HG03280 (cell line): ENCODE measurements around the gene TARS2.
A peak's percentile ranks its signal among the peaks of the same experiment; 100 is the strongest.

ENCODE experiments used
- ATAC-seq: cut with Tn5 transposase; IDR thresholded peaks from one replicate; pipeline ENCODE4 v1.9.1; 2021; ENCODE audit warnings: mild to moderate bottlenecking, moderate library complexity; ENCODE audit not compliant: unreplicated experiment

Gene TARS2, protein sequence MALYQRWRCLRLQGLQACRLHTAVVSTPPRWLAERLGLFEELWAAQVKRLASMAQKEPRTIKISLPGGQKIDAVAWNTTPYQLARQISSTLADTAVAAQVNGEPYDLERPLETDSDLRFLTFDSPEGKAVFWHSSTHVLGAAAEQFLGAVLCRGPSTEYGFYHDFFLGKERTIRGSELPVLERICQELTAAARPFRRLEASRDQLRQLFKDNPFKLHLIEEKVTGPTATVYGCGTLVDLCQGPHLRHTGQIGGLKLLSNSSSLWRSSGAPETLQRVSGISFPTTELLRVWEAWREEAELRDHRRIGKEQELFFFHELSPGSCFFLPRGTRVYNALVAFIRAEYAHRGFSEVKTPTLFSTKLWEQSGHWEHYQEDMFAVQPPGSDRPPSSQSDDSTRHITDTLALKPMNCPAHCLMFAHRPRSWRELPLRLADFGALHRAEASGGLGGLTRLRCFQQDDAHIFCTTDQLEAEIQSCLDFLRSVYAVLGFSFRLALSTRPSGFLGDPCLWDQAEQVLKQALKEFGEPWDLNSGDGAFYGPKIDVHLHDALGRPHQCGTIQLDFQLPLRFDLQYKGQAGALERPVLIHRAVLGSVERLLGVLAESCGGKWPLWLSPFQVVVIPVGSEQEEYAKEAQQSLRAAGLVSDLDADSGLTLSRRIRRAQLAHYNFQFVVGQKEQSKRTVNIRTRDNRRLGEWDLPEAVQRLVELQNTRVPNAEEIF

DNA sequence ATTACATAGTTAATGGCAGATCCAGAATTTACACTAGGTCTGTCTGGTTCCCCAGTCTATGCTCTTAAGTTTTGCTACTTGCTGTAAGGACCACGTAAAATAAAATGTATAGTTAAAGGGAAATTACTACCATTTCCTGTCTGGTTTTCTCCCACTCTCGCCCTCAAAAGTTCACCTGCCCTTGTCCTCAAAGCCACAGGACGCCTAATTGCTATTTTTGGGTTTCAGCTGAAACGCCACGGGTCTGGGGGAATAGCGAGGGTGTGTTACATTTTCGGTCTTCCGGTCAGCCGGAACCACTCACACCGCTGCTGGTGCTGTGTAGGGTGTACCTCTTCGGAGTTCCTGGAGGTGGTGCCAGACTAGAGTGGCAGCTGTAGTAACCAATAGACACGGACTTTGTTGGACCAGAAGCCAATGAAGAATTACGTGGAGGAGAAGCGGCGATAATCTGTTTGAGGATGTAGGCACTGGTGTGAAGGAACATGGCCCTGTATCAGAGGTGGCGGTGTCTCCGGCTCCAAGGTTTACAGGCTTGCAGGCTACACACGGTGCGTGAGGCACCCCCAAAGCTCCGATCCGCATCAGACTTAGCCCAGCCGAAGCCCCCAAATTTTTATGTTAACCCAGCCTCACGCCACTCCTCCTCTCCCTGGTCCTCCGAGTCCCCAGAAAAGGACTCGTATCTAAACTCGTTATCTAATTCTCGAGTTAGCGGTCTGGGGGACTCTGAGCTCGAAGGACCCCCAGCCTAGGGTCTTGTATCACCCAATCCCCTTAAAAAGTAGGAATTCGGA is at the start of gene TARS2:
Gene TARS2, plus strand, starts transcription at position 454 of the 797 bp plus-strand sequence. Its CDS starts 32 bp downstream, at position 486.
- ATAC-seq: peak; percentile 100

DNA sequence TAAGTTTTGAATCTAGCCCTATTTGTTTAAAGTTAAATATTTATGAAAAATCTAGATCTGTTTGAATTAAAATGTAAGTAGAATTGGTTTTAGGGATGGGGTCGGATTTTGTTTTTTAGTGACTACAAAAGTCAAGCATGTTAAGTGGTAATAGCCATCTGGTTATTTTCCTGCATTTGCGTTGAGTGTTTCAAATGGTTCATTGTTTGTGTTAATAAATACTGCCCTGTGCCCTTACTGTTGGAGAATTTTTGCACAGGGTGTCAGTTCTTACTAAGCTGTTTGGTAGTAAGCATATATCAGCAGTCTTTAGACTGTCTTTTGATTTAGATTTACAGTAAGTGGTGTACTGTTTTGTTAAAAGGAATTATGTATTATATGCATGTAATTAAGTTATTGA is 46.1 kb upstream of the TARS2 start:
- no peak for ATAC-seq

DNA sequence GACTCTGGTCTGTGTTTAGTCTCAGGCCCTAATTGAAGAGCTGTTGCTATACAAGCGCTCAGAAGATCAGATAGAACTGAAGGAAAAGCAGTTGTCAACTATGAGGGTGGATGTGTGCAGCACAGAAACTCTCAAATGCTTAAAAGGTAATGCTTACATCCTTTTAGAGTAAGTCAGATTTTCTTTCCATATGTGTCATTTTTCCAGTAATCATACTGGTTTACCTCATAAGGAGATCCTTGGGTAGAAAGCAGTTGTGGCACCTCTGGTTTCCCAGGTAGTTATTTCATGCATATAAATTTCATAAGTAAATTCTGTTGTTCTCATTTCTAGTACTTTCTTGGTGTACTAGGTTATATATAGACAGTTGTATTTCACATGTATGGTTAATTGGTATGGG is 43.0 kb upstream of the TARS2 start:
- no peak for ATAC-seq

DNA sequence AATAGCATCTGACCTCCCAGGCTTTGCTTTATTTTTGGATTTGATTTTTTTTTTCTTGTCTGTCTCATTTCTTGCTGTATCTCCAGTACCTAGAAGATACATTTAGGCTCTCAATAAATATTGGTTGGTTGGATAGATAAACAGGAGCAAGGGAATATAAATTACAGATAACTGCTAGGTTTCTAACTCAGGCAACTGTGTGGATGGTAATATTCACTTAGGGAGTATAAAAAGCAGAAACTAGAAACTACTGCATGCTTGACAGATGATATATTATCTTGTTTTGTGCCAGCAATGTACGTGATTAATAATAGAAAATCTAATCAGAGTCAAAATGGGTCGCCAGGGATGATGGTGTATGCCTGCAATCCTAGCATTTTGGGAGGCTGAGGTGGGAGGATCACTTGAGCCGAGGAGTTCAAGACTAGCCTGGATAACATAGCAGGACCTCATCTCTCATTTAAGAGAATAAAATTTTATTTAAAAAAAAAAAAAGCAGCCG is 31.0 kb upstream of the TARS2 start:
- ATAC-seq: no peak

DNA sequence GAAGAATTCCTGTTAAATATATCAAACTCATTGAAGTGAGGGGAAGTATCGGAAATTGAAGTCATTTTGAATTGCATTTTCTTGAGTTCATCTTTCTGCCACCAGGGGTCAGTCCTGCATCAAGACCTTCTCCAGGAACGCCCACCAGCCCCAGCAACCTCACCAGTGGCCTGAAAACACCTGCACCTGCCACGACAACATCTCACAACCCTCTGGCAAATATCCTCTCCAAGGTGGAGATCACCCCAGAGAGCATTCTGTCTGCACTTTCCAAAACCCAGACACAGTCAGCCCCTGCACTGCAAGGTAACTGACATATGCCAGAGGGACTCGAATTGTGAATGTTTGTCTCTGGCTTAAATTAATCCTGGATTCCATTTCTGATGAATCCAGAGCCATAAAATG is 22.8 kb upstream of the TARS2 start:
- no peak for ATAC-seq

DNA sequence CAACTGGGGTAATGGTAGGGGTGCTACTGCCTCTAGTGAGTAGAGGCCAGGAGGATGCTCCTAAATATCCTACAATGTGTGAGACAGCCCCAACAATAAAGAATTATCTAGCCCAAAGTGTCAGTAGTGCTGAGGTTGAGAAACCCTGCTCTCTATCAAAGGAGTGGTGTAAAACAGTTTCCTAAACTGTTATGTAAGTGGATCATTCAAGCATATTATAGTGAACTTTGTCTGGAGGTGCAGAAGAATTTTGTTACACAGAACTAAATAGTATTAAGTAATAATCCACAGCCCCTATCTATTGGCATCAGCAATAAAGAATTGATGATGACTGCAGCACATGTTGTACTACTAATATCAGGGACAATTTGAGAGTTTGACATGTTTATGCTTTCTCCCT is 20.3 kb upstream of the TARS2 start:
- no peak for ATAC-seq

DNA sequence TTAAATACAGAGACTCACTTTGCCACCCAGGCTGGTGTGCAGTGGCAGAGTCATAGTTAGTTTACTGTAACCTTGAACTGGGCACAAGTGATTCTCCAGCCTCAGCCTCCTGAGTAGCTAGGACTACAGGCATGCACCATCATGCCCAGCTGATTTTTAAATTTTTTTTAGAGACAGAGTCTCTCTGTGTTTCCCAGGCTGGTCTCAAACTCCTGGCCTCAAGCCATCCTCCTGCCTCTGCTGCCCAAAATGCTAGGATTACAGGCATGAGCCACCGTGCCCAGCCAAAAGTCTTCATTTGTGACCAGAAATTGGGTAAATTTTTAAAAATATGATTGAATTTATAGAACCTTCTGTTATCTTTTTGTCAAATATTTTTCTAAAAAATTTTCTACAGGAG is 17.9 kb upstream of the TARS2 start:
- ATAC-seq: no peak

DNA sequence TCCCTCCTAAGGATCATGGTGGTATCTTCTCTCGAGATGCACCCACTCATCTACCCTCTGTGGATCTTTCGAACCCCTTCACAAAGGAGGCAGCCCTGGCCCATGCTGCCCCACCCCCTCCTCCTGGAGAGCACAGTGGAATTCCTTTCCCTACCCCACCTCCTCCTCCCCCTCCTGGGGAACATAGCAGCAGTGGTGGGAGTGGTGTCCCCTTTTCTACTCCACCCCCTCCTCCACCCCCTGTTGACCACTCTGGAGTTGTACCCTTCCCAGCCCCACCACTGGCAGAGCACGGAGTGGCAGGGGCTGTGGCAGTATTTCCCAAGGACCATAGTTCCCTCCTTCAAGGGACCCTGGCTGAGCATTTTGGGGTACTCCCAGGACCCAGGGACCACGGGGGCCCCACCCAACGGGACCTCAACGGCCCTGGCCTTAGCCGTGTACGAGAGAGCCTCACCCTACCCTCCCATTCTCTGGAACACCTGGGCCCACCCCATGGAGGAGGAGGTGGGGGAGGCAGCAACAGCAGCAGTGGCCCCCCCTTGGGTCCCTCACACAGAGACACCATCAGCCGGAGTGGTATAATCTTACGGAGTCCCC is 14.5 kb upstream of the TARS2 start:
- ATAC-seq: no peak

DNA sequence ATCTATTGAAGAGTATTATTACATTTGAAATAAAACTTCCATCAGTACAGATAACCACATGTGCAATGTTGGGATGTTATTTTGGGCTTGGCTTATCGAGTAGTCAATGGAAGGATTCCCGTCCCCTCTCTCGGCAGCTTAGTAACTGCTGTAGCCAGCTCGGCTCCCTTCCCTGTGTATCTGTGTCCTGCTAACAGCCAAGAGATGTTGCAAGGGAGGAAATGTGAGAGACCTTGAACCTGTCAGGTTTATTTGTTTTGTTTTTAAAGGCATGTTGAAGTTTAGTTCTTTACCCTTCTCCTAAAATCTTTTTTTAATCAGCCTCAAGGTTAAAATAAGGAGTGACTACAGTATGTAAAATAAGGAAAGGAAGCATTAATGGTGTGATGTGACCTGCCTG is 13.6 kb upstream of the TARS2 start:
- ATAC-seq: no peak

DNA sequence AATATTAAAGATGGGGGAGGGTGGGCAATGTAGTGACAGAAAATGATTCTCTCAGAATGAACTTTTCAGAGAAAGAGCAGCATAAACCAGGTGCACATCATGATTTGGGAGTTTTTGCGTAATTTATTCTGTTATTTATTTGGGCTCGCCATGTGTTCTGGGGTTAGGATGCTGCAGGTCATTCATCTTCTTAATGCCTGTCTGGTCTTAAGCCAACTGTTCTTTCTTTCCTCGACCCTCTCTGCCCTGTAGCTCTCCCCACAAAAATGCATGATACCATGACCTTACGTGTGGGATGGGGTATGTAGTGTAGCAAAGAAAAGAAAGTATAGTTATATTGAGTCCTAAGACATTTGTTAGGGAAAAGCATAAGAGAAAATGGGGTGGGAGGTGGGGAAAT is 12.3 kb upstream of the TARS2 start:
- no peak for ATAC-seq

DNA sequence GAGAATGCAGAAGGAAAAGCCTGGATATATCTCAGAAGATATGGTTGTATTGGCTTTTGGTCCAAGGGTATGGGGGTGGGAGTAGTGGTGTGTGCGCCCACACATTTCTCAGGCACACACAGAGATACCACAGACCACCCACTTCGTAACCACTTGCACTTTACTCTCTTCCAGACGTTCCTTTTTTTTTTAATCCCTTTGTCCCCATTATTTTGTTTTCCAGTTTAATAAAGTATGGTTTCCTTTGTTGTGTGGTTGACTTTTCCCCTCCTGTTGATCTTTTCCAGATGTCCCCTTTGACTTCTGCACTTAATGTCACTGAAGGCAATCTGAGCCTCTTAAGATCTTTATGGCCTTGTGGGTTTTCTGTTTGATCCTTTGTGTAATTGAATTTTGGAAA is 10.5 kb upstream of the TARS2 start:
- ATAC-seq: no peak

DNA sequence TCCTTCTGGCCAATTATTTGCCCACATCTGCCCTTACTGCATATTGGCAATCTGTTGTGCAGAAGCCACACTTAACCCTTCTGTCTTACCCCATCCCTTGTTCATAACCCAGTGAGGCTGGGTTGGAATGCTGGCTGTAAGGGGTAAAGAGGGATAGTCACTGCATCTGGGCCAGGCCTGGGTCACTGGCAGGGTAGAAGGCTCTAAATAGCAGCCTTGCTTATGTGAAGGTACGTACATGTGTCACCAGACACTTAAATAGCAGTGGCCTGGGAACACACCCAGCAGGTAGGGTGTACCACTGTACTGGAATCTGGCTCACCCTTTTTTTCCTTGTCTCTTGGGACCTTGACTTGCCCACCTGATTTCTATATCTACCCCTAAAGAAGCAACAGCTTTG is 9.9 kb upstream of the TARS2 start:
- no peak for ATAC-seq

DNA sequence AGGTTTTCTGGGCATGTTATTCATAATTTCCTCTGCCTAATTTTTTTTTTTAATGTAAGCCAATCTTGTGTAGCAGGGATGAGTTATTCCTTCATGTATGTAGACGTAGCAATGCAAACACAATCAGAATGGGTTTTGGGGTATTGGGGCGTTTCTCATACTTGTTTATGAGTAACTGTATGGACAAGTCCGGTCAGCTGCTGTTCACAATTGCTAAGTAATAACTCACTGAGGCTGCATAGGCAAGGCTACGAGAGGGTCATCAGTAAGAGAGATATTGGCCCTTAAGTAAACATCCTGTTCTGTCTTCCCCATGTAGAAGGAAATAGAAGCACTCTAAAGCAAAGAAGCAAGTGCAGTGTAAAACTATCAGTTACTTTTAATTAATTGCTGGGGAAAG is 9.5 kb upstream of the TARS2 start:
- no peak for ATAC-seq

DNA sequence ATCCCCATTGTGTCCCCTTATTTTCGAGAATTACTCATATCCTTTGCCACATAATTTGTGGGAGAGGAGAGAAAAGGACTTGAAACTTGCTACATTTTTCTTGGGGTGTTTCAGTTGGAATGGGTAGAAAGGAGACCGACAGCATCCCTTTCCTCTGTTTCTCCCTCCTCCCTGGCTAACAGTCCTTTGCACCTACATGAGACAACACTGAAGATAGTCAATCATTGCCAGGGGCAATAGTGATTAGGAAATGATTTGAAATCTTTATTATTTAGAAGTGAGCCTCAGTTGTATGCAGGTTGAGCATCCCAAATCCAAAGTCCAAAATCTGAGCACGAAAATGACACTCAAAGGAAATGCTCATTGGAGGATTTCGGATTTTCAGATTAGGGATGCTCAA is 7.8 kb upstream of the TARS2 start:
- ATAC-seq: no peak

DNA sequence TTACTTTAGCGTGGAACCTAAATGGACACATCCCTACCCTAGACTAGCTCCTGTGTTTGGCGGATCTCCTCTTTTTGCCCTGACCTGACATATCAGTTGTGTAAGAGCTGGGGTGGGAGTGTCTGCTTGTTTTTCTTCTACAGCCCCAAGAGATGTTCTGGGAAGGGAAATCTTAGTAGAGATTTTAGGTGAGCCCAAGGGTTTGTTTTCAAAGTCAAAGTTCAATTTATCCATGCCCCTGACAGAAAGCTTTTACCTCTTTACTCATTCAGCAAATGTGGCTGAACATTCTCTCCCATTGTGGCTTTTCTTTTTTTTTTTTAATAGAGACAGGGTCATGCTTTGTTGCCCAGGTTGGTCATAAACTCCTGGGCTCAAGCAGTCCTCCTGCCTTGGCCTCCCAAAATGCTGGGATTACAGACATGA is 7.3 kb upstream of the TARS2 start:
- no peak for ATAC-seq

DNA sequence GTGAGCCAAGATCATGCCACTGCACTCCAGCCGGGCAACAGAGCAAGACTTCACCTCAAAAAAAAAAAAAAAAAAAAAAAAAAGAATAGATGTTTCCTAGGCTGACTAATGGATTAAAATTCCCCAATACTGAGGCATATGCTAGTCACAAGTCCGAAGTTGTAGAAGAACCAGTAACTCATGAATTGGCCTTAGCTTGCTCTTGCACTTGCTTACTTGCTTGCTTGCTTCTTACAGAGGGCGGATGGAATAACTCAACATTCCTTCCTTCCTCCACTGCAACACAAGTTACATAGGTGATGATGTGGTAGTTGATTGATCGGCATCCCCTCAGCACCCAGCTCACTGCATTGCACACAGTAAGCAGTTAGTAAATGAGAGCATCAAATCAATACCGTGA is 2.8 kb upstream of the TARS2 start:
- ATAC-seq: no peak

DNA sequence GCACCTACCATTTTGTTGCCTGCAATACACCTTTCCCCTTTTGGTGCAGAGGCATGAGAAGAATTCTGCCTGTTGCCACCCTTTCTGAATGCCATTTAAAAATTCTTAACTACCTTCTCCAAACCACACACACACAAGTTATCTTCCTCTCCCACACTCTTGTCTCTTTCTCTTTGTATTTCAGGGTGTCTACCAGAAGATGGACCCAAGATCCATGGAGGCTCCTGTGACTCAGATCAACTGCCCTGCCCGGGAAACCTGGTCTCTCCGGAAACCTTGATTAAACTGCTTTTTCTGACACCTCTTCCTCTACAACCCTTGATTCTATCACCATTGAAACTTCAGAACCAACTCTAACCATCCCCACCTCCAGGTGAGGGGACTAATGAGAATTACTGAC is 2.4 kb upstream of the TARS2 start:
- ATAC-seq: no peak

DNA sequence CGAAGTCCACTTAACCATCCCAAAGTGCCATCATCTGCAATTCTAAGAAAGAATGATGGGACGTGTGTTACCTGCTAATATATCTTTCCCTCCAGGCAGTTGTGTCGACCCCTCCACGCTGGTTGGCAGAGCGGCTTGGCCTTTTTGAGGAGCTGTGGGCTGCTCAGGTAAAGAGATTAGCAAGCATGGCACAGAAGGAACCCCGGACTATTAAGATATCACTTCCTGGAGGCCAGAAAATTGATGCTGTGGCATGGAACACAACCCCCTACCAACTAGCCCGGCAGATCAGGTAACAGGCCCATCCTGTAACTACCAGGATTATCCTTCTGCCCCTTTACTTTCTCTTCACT is 520 bp downstream of the TARS2 start:
- no peak for ATAC-seq

DNA sequence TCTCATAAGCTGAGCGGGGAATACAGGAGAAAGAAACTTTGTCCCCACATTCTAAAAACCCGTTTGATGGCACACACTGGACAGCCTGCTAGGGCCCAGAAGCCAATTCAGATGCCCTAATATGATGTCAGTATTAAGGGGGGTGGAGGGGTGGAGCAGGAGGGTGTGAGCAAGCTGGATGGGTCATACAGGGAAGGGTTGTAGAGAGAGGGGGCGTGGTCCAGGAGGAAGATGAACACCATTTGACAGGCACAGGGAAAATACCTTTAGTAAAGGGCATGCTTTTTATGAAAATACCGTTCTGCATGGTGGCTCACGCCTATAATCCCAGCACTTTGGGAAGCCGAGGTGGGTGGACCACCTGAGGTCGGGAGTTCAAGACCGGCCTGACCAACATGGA is 6.0 kb downstream of the TARS2 start:
- ATAC-seq: no peak

DNA sequence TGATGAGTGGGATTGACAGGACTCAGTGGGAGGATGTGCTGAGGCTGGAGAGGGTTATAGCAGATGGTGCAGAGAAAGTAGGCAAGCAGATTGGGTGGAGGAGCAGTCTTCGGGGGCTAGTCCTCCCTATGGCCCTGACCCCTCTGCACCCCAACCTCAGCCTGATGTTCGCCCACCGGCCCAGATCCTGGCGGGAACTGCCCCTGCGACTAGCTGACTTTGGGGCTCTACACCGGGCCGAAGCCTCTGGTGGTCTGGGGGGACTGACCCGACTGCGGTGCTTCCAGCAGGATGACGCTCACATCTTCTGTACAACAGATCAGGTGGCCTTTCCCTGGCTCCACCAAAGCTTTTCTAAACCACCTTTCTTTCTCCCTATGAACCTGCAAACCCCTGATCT is 11.1 kb downstream of the TARS2 start:
- ATAC-seq: no peak

DNA sequence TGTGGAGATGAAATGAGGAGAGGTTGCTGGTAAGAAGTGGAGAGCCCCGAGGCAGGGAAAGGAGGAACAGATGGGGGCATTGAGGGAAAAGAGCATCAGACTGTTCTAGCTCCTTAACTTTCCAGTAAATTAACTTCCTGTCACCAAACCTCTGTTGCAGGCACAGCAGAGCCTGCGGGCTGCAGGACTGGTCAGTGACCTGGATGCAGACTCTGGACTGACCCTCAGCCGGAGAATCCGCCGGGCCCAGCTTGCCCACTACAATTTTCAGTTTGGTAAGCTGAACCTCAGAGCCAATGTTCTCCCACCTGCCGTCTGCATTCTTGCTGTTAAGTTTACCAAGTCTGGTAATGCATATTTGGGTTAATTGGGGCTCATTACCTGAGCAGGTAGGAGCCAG is 18.2 kb downstream of the TARS2 start:
- ATAC-seq: no peak
